ENCODE measurements around the gene DUSP6. TPM values are rescaled to one million over a fixed set of nuclear protein-coding genes. Genes with fewer than 3 reads are reported as not detected.
"Not testable (repeated sequence)": the region's sequence is repeated elsewhere in the genome, so short reads cannot be mapped to it uniquely, and the experiment has no call there.

The DUSP6 gene
- total and polyA plus RNA-seq, 4 experiments from 2014 or later: 0.90 to 2.2 (median 1.7) TPM

DNA sequence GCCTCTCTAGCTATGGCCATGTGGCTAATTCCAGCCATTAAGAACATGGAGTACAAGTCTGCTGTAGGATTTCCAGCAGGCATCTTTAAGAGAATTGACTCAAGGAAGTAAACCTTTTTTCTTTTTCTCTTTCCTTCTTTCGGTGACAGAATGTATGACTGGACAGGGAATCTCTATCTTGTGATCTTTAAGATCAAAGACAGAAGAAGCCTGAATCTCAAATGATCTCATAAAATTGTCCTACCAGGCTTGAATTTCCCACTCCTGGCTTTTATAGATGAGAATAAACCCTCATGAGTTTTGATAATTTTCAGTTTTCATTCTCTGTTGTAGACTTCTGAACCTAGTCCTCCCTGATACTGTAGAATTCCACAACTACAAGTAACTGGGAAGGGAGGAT, 11.4 kb downstream of the DUSP6 start:
- Mint-ChIP-seq H3K4me3 (no peak overlapping the region), H3K9me3 (no peaks in the 10 kb centered on the region), H3K36me3 (no peaks in the 10 kb centered on the region), H3K27ac (no peak overlapping the region), H3K27me3 (no peaks in the 10 kb centered on the region), H3K4me1 (peaks cover 2 to 14% (median 7%) of the 10 kb centered on the region in 4 donors)
- H3K36me3 ChIP-seq (ENCODE audit: insufficient read depth, low read length): no peaks in the 10 kb centered on the region
- ChIA-PET POLR2A (ENCODE audit: partially characterized antibody) (no interaction called here), CTCF (ENCODE audit: partially characterized antibody) (no interaction called here)
- no peaks in the 10 kb centered on the region for H3K9me3 ChIP-seq (ENCODE audit: control insufficient read depth in 1 of 2, low read length in 2 of 2)
- intact Hi-C loops (cut with micrococcal nuclease): no loop called here
- H3K4me1 ChIP-seq (ENCODE audit: insufficient read depth, low read length): peaks cover 12% of the 10 kb centered on the region
- H3K4me3 ChIP-seq (ENCODE audit: low read length in 2 of 2): no peak overlapping the region
- no peak overlapping the region for H3K27ac ChIP-seq (ENCODE audit: low read depth, low read length)
- no peak for DNase-seq
- H3K27me3 ChIP-seq (ENCODE audit: insufficient read depth, low read length): no peaks in the 10 kb centered on the region

DNA sequence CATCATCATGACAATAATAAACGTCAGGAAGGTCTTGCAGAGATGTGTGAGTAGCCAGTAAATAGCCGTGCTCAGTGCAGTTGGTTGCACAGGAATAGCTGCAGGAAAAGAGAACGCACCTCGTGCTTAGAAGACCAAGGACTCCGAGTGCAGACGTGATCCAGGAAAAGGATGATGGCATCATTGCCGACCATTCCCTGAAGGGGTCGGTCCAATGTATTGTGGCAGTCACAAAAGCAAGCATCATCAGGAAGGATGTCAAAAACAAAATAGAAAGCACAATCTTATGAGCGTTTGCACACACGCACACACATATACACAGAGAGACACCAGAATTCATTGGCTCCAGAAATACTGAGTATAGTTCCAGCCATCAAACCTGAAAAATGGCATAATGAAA, 12.8 kb downstream of the DUSP6 start:
- H3K4me1 ChIP-seq (ENCODE audit: insufficient read depth, low read length): no peaks in the 10 kb centered on the region
- Mint-ChIP-seq H3K4me3 (no peak overlapping the region), H3K27ac (no peak overlapping the region), H3K27me3 (no peaks in the 10 kb centered on the region), H3K4me1 (peaks cover 0 to 2% (median 0%) of the 10 kb centered on the region in 4 donors), H3K36me3 (no peaks in the 10 kb centered on the region), H3K9me3 (no peaks in the 10 kb centered on the region)
- H3K27ac ChIP-seq (ENCODE audit: low read depth, low read length): no peak overlapping the region
- intact Hi-C loops (cut with micrococcal nuclease): no loop called here
- DNase-seq: no peak
- POLR2A ChIA-PET (ENCODE audit: partially characterized antibody): no interaction called here
- H3K4me3 ChIP-seq (ENCODE audit: low read length in 2 of 2): no peak overlapping the region
- no peaks in the 10 kb centered on the region for H3K9me3 ChIP-seq (ENCODE audit: control insufficient read depth in 1 of 2, low read length in 2 of 2)
- no peaks in the 10 kb centered on the region for H3K36me3 ChIP-seq (ENCODE audit: insufficient read depth, low read length)
- CTCF ChIA-PET (ENCODE audit: partially characterized antibody): no interaction called here
- no peaks in the 10 kb centered on the region for H3K27me3 ChIP-seq (ENCODE audit: insufficient read depth, low read length)

DNA sequence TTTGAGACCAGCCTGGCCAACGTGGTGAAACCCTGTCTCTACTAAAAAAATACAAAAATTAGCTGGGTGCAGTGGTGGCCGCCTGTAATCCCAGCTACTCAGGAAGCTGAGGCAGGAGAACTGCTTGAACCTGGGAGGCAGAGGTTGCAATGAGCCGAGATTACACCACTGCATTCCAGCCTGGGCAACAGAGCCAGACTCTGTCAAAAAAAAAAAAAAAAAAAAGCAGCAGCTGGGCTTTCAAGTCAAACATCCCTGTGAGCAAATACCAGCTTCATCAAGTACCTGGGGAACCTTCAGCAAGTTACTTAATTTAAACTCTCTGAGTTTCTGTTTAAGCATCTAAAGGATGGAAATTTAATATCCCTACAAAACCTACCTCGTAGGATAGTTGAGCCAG, 15.2 kb downstream of the DUSP6 start:
- POLR2A ChIA-PET (ENCODE audit: partially characterized antibody): not testable (repeated sequence)

DNA sequence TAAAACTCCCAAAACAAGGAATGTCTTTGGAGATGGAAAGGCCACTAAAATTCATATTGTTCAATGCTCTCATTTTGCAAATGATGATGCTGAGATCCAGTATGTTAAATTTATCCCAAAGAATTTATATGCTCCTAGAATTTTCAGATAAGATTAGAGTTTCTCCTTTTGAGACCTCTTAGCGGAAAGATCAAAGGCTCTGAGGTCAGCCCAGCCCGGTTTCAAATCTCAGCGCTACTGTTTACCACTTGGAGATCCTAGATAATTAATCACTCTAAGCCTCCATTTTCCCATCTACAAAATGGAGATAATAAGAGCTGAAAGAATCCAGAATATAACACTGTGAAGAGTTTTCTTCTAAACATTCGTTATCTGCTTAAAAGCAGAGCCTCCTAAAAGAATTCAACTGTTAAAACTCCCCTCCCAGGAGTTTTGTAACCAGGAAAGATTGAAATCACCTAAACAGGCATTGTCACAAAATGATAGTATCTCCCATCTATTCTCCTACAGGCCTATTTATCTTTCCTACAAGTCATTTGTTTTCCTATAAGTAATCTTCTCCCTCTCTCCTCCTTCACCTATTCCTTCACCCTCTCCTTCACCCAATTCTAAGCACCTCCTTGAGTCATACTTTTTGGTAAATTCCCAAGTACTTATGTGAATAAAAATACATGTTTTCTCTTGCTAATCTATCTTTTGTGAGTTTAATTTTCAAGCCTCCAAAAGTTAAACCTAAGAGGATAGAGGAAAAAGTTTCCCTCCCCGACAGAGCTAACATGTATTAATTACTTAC, 16.7 kb downstream of the DUSP6 start:
- H3K27ac ChIP-seq (ENCODE audit: low read depth, low read length): no peak overlapping the region
- Mint-ChIP-seq H3K27me3 (no peaks in the 10 kb centered on the region), H3K27ac (no peak overlapping the region), H3K9me3 (peaks cover 0 to 6% (median 4%) of the 10 kb centered on the region in 8 donors), H3K4me1 (peaks cover 6 to 14% (median 10%) of the 10 kb centered on the region in 4 donors), H3K36me3 (peaks cover 0 to 6% of the 10 kb centered on the region in 2 donors), H3K4me3 (no peak overlapping the region)
- H3K27me3 ChIP-seq (ENCODE audit: insufficient read depth, low read length): no peaks in the 10 kb centered on the region
- ChIA-PET CTCF (ENCODE audit: partially characterized antibody) (no interaction called here), POLR2A (ENCODE audit: partially characterized antibody) (no interaction called here)
- no peaks in the 10 kb centered on the region for H3K36me3 ChIP-seq (ENCODE audit: insufficient read depth, low read length)
- H3K4me3 ChIP-seq (ENCODE audit: low read length in 2 of 2): no peak overlapping the region
- intact Hi-C loops (cut with micrococcal nuclease): no loop called here
- no peak for DNase-seq
- H3K9me3 ChIP-seq (ENCODE audit: control insufficient read depth in 1 of 2, low read length in 2 of 2): no peaks in the 10 kb centered on the region
- H3K4me1 ChIP-seq (ENCODE audit: insufficient read depth, low read length): peaks cover 11% of the 10 kb centered on the region

More for the DNA sequence above, 15.2 kb downstream of the DUSP6 start:
- H3K27ac Mint-ChIP-seq; H3K36me3 Mint-ChIP-seq; H3K9me3 ChIP-seq (ENCODE audit: control insufficient read depth in 1 of 2, low read length in 2 of 2); CTCF ChIA-PET (ENCODE audit: partially characterized antibody); H3K36me3 ChIP-seq (ENCODE audit: insufficient read depth, low read length); H3K27me3 Mint-ChIP-seq; H3K27ac ChIP-seq (ENCODE audit: low read depth, low read length); DNase-seq; H3K4me3 ChIP-seq (ENCODE audit: low read length in 2 of 2); H3K27me3 ChIP-seq (ENCODE audit: insufficient read depth, low read length); H3K9me3 Mint-ChIP-seq; intact Hi-C loops (cut with micrococcal nuclease): not testable (repeated sequence)
- Mint-ChIP-seq H3K4me3 (peak overlapping the region in 1 of 8 donors; percentile 31), H3K4me1 (peaks cover 6 to 14% (median 10%) of the 10 kb centered on the region in 4 donors)
- peaks cover 11% of the 10 kb centered on the region for H3K4me1 ChIP-seq (ENCODE audit: insufficient read depth, low read length)

DNA sequence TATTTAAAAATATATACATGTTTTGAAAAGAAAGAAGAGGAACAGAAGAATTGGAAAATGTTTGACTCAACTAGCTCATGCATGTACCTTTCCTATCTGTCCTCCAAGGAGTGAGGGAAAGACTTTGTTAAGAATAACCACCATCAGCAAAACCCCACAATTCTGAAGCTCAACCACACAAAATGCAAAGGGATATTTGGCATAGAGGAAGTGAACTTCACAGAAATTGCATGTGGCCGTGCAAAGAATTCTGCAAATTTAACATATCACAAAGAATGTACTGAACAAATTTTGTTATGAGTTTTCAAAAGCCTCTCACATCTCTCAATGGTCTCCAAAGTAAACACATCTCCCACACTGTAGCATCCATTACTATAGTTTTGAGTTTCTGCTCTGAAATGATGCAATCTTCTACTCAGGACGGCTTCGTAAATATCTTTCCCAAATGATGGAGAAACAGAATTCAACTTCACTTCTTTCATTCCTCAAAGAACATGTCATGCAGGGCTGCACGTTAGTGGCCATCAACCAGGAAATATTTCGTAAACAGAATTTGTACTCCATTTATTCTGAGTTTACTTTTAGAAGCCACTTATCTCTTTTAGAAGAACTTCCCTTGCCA, 17.6 kb downstream of the DUSP6 start:
- ChIA-PET POLR2A (ENCODE audit: partially characterized antibody) (no interaction called here), CTCF (ENCODE audit: partially characterized antibody) (no interaction called here)

DNA sequence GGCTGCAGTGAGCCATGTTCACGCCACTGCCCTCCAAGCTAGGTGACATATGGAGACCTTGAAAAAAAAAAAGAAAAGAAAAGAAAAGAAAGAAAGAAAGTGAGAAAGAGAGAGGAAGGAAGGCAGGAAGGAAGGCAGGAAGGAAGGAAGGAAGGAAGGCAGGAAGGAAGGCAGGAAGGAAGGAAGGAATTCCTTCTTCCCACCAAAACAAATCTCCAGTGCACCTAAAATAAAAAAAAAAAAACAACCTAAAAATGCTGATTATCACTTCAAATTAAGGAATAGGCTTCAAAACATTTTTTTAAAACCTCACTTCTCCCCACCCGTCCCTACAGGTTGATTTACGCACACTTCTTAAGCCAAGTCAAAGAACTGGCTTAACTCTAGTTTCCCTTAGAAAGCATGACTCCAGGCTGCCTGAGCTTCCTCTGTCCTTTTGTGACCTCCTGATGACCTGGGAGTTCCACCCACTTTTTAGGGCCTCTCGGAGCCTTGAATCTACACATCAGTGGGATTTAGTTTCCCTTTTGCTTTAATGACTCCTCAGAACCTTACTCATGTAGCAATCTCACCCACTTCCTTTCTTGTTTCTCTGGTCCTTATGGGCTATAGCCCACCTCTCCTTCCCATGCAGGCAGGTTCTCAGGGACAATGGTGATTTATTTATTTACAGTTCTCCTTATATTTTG, 18.6 kb downstream of the DUSP6 start:
- peak in 1 of 5 donors; percentile 6 for DNase-seq
- CTCF ChIA-PET (ENCODE audit: partially characterized antibody): no interaction called here
- H3K4me3 Mint-ChIP-seq: peak overlapping the region in 7 of 8 donors; percentile 30 to 69 (median 57)

More for the DNA sequence above, 17.6 kb downstream of the DUSP6 start:
- Mint-ChIP-seq H3K4me3 (no peak overlapping the region), H3K9me3 (peaks cover 0 to 10% (median 7%) of the 10 kb centered on the region in 8 donors), H3K4me1 (peaks cover 6 to 14% (median 10%) of the 10 kb centered on the region in 4 donors), H3K27me3 (no peaks in the 10 kb centered on the region), H3K36me3 (peaks cover 0 to 8% of the 10 kb centered on the region in 2 donors), H3K27ac (no peak overlapping the region)
- no peaks in the 10 kb centered on the region for H3K36me3 ChIP-seq (ENCODE audit: insufficient read depth, low read length)
- intact Hi-C loops (cut with micrococcal nuclease): no loop called here
- no peaks in the 10 kb centered on the region for H3K9me3 ChIP-seq (ENCODE audit: control insufficient read depth in 1 of 2, low read length in 2 of 2)
- H3K27me3 ChIP-seq (ENCODE audit: insufficient read depth, low read length): no peaks in the 10 kb centered on the region
- DNase-seq: no peak
- H3K4me1 ChIP-seq (ENCODE audit: insufficient read depth, low read length): peaks cover 11% of the 10 kb centered on the region
- H3K4me3 ChIP-seq (ENCODE audit: low read length in 2 of 2): no peak overlapping the region
- H3K27ac ChIP-seq (ENCODE audit: low read depth, low read length): no peak overlapping the region

More for the DNA sequence above, 18.6 kb downstream of the DUSP6 start:
- intact Hi-C loops (cut with micrococcal nuclease): no loop called here
- POLR2A ChIA-PET (ENCODE audit: partially characterized antibody): no interaction called here
- peaks cover 0 to 10% (median 7%) of the 10 kb centered on the region in 8 donors for H3K9me3 Mint-ChIP-seq
- H3K27ac Mint-ChIP-seq: no peak overlapping the region
- H3K4me1 ChIP-seq (ENCODE audit: insufficient read depth, low read length): peaks cover 11% of the 10 kb centered on the region
- H3K9me3 ChIP-seq (ENCODE audit: control insufficient read depth in 1 of 2, low read length in 2 of 2): no peaks in the 10 kb centered on the region
- peaks cover 6 to 14% (median 10%) of the 10 kb centered on the region in 4 donors for H3K4me1 Mint-ChIP-seq
- H3K4me3 ChIP-seq (ENCODE audit: low read length in 2 of 2): no peak overlapping the region
- no peak overlapping the region for H3K27ac ChIP-seq (ENCODE audit: low read depth, low read length)
- no peaks in the 10 kb centered on the region for H3K36me3 ChIP-seq (ENCODE audit: insufficient read depth, low read length)
- peaks cover 0 to 8% of the 10 kb centered on the region in 2 donors for H3K36me3 Mint-ChIP-seq
- H3K27me3 ChIP-seq (ENCODE audit: insufficient read depth, low read length): no peaks in the 10 kb centered on the region
- no peaks in the 10 kb centered on the region for H3K27me3 Mint-ChIP-seq
